GM23248 (cell line): ENCODE data around the gene DDX43.

Experiments used
- EZH2 ChIP-seq: fragments of 200-600 bp; sonication (generic); IDR thresholded peaks from 2 replicates; pipeline ENCODE4 v1.6.1; 2018; ENCODE audit warnings: antibody characterized with exemption, mild to moderate bottlenecking; ENCODE audit not compliant: insufficient read depth, poor library complexity, severe bottlenecking
- EZH2phosphoT487 ChIP-seq: fragments of 200-600 bp; sonication (generic); IDR thresholded peaks from 2 replicates; pipeline ENCODE4 v1.6.1; 2018; ENCODE audit warnings: antibody characterized with exemption, moderate library complexity, mild to moderate bottlenecking, low read depth; ENCODE audit not compliant: insufficient read depth

- TF ChIP-seq EZH2 = no peak
- TF ChIP-seq EZH2phosphoT487 = no peak
Observed at GRCh38 chr6:73348550-73349204, 46.0 kb upstream of the DDX43 start.
